Measurements from ENCODE around the gene SMURF2.
"Not testable (repeated sequence)": the region's sequence is repeated elsewhere in the genome, so short reads cannot be mapped to it uniquely, and the experiment has no call there.

The SMURF2 gene

GRCh38 chr17:64596439-64596838 is 65.7 kb downstream of the SMURF2 start:
- DNase-seq (ENCODE audit: low spot score) = no peak

- DNase-seq (ENCODE audit: low spot score) = no peak
These were observed 70.2 kb downstream of the SMURF2 start for GRCh38 chr17:64591944-64592343.

- DNase-seq (ENCODE audit: low spot score) = no peak
These were observed 77.0 kb downstream of the SMURF2 start for GRCh38 chr17:64585146-64585545.

- DNase-seq (ENCODE audit: low spot score) = no peak
These were observed 79.1 kb downstream of the SMURF2 start for GRCh38 chr17:64583038-64583437.

GRCh38 chr17:64580384-64581315 is 81.5 kb downstream of the SMURF2 start:
- no peak for DNase-seq (ENCODE audit: low spot score)

- DNase-seq (ENCODE audit: low spot score) = no peak
These were observed 82.2 kb downstream of the SMURF2 start for GRCh38 chr17:64579917-64580316.

GRCh38 chr17:64577025-64577424 is 85.1 kb downstream of the SMURF2 start:
- DNase-seq (ENCODE audit: low spot score) = not testable (repeated sequence)

- no peak for DNase-seq (ENCODE audit: low spot score)
These were observed 86.7 kb downstream of the SMURF2 start for GRCh38 chr17:64575431-64575830.

GRCh38 chr17:64574646-64575045 is 87.5 kb downstream of the SMURF2 start:
- DNase-seq (ENCODE audit: low spot score) = no peak

GRCh38 chr17:64573214-64573613 is 88.9 kb downstream of the SMURF2 start:
- no peak for DNase-seq (ENCODE audit: low spot score)

GRCh38 chr17:64572682-64573154 is 89.4 kb downstream of the SMURF2 start:
- DNase-seq (ENCODE audit: low spot score) = no peak

- no peak for DNase-seq (ENCODE audit: low spot score)
These were observed 90.4 kb downstream of the SMURF2 start for GRCh38 chr17:64571746-64572145.

GRCh38 chr17:64565563-64565962 is 96.5 kb downstream of the SMURF2 start:
- DNase-seq (ENCODE audit: low spot score) = no peak

- DNase-seq (ENCODE audit: low spot score) = no peak
These were observed 98.0 kb downstream of the SMURF2 start for GRCh38 chr17:64564098-64564497.

- no peak for DNase-seq (ENCODE audit: low spot score)
These were observed 106.8 kb downstream of the SMURF2 start for GRCh38 chr17:64555281-64555680.

GRCh38 chr17:64554028-64554637 is 108.0 kb downstream of the SMURF2 start:
- DNase-seq (ENCODE audit: low spot score) = no peak

- DNase-seq (ENCODE audit: low spot score) = no peak
These were observed 110.6 kb downstream of the SMURF2 start for GRCh38 chr17:64551461-64551860.

GRCh38 chr17:64547319-64547718 is 114.8 kb downstream of the SMURF2 start:
- DNase-seq (ENCODE audit: low spot score) = no peak

GRCh38 chr17:64546716-64547115 is 115.4 kb downstream of the SMURF2 start:
- DNase-seq (ENCODE audit: low spot score) = no peak

GRCh38 chr17:64544742-64545141 is 117.4 kb downstream of the SMURF2 start:
- DNase-seq (ENCODE audit: low spot score) = no peak

GRCh38 chr17:64540118-64540776 is 121.9 kb downstream of the SMURF2 start:
- no peak for DNase-seq (ENCODE audit: low spot score)

GRCh38 chr17:64538508-64539130 is 123.5 kb downstream of the SMURF2 start:
- DNase-seq (ENCODE audit: low spot score) = no peak
